HT-29 (cell line): ENCODE measurements around the gene ACSL1. TPM values are rescaled to one million over a fixed set of nuclear protein-coding genes. Genes with fewer than 3 reads are reported as not detected.

Experiments
- DNase-seq: peaks from one replicate; pipeline ENCODE4 v3.0.0-alpha.2; 2015; ENCODE audit warnings: low spot score
- small RNA-seq: library from RNA; depleted of rRNA; stranded (forward); fragments of <200 nt; gene quantifications from one replicate; pipeline ENCODE3, GENCODE V24; 2014
- total RNA-seq: library from RNA; depleted of rRNA; stranded (reverse); fragments of >200 nt; shearing (Covaris generic); gene quantifications from 2 replicates; pipeline ENCODE4 v1.2.3, GENCODE V29; 2014; rRNA removed

The ACSL1 gene
- total RNA-seq, 1 experiment from 2014 or later = 36.6 TPM

DNA sequence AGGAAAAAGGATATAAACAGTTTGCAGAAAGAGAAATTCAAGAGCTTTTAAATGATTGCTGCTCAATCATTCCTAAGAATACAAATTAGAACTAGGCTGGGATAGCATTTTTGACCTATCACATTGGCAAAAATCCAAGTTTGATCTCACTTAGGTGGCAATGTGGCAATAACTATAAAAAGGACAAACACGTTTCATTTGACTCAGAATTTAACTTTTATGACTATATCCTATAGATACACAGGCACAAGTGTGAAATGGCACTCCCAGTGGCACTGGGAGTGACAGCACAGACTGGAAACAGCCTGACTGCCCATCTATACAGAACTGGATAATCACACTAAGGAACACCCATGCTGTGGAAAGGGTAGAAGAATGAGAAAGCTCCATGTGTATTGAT is 103.0 kb downstream of the ACSL1 start:
- peak; percentile 7 for DNase-seq

DNA sequence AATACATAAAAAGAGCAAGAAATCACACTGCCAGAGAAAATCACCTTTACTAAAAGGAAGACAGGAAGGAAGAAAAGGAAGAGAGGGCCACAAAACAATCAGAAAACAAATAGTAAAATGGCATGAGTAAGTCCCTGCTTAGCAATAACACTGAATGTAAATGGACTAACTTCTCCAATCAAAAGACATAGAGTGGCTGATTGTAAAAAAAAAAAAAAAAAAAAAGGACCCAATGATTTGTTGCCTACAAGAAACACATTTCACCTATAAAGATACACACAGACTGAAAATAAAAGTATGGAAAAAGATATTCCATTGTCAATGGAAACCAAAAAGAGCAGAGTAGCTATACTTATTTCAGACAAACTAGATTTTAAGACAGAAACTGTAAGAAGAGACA is 104.5 kb downstream of the ACSL1 start:
- DNase-seq = no peak

DNA sequence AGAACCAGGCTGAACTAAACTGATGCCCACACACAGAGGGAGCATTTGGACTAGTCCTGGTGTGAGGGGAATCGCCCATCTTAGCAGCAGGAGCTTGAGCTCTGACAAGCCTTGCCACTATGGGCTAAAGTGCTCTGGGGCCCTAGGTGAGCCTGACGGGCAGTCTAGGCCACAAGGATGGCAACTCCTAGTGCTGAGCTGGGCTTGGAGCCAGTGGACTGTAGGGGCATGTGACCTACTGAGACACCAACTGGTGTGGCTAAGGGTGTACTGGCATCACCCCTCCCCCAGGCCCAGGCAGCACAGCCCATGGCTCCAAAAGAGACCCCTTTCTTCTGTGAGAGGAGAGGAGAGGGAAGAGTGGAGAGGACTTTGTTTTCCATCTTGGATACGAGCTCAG is 106.4 kb downstream of the ACSL1 start:
- no peak for DNase-seq

DNA sequence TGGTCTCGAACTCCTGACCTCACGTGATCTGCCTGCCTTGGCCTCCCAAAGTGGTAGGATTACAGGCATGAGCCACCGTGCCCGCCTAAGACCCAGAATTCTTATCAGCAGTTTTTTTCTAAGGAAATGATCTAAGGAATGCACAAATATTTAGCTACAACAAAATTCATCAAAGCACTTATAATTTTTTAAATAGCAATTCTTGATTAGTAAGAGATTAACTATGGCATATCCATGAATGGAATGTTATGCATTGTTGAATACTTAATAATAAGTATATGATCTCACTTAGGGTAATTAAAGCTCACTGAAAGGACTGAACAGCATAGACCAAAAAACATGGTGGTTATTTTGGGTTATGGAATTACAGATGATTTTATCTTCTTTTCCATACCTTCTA is 110.2 kb downstream of the ACSL1 start:
- DNase-seq = no peak

DNA sequence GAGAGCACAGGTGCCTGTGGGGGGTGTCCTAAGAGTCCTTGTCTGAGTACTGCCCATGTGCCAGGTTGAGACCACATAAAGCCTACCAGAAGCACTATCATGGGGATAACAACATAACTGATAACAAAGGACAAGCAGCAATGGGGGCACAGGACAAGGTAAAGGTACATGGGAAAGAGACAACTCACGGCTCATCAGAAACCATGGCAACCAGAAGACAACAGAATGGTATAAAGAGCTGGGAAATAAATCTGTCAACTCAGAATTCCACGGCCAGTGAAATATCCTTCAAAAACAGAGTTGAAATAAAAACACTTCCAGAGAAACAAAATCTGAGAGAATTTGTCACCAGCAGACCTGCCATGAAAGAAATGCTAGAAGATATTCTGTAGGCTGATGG is 111.9 kb downstream of the ACSL1 start:
- no peak for DNase-seq

DNA sequence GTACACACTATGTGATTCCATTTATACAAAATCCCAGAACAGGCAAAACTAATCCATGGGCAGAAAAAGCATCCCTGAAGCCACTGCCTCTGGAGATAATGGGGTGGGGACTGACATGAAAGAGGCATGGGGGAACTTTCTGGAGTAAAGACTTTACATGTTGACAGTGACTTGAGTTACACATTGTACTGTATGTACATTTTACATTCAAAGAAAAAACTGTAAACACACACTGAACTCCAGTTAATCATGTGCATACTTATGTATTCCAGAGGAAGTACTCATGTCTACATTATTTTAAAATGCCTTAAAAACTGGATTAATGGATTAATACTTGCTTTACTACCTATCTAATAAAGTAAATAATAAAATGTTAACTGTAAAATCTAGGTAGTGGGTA is 113.4 kb downstream of the ACSL1 start:
- DNase-seq = no peak

DNA sequence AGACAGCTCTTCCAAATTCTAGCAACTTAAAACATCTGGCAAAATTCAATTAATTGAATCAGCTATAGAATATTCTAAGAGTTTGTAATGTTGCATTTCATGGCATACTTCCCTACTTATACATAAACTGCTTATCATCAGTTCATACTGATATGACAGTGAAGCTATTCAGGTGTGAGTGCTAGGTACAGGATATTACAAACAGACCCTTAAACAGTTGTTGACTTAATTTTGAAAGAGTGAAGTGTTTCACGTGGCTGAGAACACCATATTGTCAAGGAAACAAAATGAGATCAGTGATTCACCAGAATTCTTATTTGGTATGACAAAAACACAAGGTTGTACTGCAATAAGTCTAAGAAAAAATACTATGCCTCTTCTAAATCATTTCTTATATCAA is 119.3 kb downstream of the ACSL1 start:
- DNase-seq = no peak

DNA sequence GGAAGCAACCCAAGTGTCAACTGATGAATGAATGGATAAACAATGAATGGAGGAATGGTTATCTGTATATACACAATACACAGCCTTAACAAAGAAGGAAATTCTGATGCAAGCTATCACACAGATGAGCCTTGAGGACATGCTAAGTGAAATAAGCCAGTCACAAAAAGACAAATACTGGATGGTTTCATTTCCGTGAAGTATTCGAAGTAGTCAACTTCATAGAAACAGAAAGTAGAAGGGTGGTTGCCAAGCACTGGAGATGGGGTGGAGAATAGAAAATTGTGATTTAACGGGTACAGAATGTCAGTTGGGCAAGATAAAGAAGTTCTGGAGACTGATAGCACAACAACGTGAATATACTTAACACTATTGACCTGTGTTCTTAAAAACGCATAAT is 120.1 kb downstream of the ACSL1 start:
- no peak for DNase-seq

Small RNA genes within 50 kb of the gene (small RNA-seq; reads per million reads assigned to genes)
- gene MIR3945 = not detected

Other genes with a start within 250 kb of the ACSL1 start
- 5.8 and 7.9 TPM in 2 replicates for gene CASP3, start 176.5 kb downstream of the ACSL1 start, total RNA-seq
- gene PRIMPOL, start 176.2 kb downstream of the ACSL1 start, total RNA-seq = 1.9 and 5.0 TPM in 2 replicates
- gene CENPU, start 91.9 kb downstream of the ACSL1 start, total RNA-seq = 15.2 and 15.3 TPM in 2 replicates
- gene HELT, start 192.5 kb upstream of the ACSL1 start, total RNA-seq = not detected in 2 replicates